ENCODE data around the gene REV3L.

DNA sequence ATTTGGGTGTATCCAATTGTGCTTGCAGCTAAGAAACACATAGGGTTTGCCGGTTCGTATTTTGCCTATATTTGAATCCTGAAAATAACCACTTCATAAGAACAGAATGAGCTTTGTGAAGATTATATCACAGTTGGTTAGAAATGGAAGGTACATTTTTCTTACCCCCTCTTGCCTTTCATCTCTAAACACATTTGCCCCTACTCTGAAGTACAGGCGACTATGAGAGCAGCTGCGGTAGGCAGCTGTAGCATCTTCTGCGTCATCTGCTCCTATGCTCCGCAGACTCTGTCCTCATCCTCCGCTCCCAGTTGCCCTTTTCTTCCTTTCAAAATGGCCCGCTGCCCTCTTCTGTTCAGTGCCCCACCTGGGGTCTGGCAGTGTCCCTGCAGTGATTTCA lies 47.6 kb upstream of the REV3L start:
- TF ChIP-seq EZH2 (IDR thresholded peaks at IDR 0.05; ENCODE audit: borderline replicate concordance, low read depth, low read length, severe bottlenecking) (no peak), MAX (IDR thresholded peaks at IDR 0.05; ENCODE audit: insufficient read depth, insufficient read length) (no peak), FOS (IDR thresholded peaks at IDR 0.05; ENCODE audit: borderline replicate concordance, insufficient read depth, low read length) (no peak), POLR2AphosphoS5 (IDR thresholded peaks at IDR 0.05; ENCODE audit: insufficient read depth, low read depth, low read length) (no peak), MYC (IDR thresholded peaks at IDR 0.05; ENCODE audit: low read depth, low read length) (no peak), POLR2A (IDR thresholded peaks at IDR 0.05; ENCODE audit: low read depth, low read length) (no peak), JUN (IDR thresholded peaks at IDR 0.05; ENCODE audit: borderline replicate concordance, insufficient read depth, insufficient read length, low read depth) (no peak), GATA2 (IDR thresholded peaks at IDR 0.05; ENCODE audit: insufficient read depth, insufficient read length, low read depth, low read length) (no peak)
- TF ChIP-seq, protein P1, sequence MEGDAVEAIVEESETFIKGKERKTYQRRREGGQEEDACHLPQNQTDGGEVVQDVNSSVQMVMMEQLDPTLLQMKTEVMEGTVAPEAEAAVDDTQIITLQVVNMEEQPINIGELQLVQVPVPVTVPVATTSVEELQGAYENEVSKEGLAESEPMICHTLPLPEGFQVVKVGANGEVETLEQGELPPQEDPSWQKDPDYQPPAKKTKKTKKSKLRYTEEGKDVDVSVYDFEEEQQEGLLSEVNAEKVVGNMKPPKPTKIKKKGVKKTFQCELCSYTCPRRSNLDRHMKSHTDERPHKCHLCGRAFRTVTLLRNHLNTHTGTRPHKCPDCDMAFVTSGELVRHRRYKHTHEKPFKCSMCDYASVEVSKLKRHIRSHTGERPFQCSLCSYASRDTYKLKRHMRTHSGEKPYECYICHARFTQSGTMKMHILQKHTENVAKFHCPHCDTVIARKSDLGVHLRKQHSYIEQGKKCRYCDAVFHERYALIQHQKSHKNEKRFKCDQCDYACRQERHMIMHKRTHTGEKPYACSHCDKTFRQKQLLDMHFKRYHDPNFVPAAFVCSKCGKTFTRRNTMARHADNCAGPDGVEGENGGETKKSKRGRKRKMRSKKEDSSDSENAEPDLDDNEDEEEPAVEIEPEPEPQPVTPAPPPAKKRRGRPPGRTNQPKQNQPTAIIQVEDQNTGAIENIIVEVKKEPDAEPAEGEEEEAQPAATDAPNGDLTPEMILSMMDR (IDR thresholded peaks at IDR 0.05; ENCODE audit: extremely low read depth in 1 of 2, insufficient read depth in 1 of 2, low read depth in 1 of 2, low read length in 2 of 2) = no peak

All from endothelial cell of umbilical vein (primary cell).